Fibroblast of mammary gland (primary cell): ENCODE measurements around the gene METTL9.

Experiments
- DNase-seq: peaks from one replicate; pipeline ENCODE4 v3.0.0-alpha.2; 2010; ENCODE audit warnings: low read depth
- H3K4me3 ChIP-seq: 2 replicates; pipeline ENCODE4 v1.5.1; 2011; ENCODE audit warnings: low read depth, mild to moderate bottlenecking, low read length, moderate library complexity; ENCODE audit not compliant: control insufficient read depth
- CTCF ChIP-seq: conservative IDR thresholded peaks from 2 replicates; pipeline ENCODE4 v1.5.1; 2011; ENCODE audit warnings: low read depth, low read length, inconsistent platforms; ENCODE audit not compliant: control insufficient read depth, insufficient read depth

METTL9 gene

GRCh38 chr16:21637032-21637968, 37.9 kb downstream of the METTL9 start:
- TF ChIP-seq CTCF = no peak
- no peak overlapping the region for H3K4me3 ChIP-seq
- DNase-seq = no peak

GRCh38 chr16:21638573-21638975, 39.2 kb downstream of the METTL9 start:
- DNase-seq = peak; percentile 76
- H3K4me3 ChIP-seq = no peak overlapping the region
- TF ChIP-seq CTCF = no peak

- no peak for TF ChIP-seq CTCF
- DNase-seq = no peak
- no peak overlapping the region for H3K4me3 ChIP-seq
Observed at GRCh38 chr16:21639493-21639892, 40.1 kb downstream of the METTL9 start.

GRCh38 chr16:21641916-21642315, 42.5 kb downstream of the METTL9 start:
- H3K4me3 ChIP-seq = no peak overlapping the region
- no peak for TF ChIP-seq CTCF
- no peak for DNase-seq

- no peak for DNase-seq
- no peak for TF ChIP-seq CTCF
- H3K4me3 ChIP-seq = no peak overlapping the region
Observed at GRCh38 chr16:21642861-21643260, 43.5 kb downstream of the METTL9 start.

- no peak for DNase-seq
- H3K4me3 ChIP-seq = no peak overlapping the region
- no peak for TF ChIP-seq CTCF
Observed at GRCh38 chr16:21643785-21644184, 44.4 kb downstream of the METTL9 start.
